CD4-positive, alpha-beta T cell treated with Interleukin-4 for 4 hours (primary cell): ENCODE results near the gene MRM3.
"Not testable (repeated sequence)": the region's sequence is repeated elsewhere in the genome, so short reads cannot be mapped to it uniquely, and the experiment has no call there.

Experiments
- DNase-seq: peaks from one replicate; pipeline ENCODE4 v3.0.0-alpha.2; 2020

Gene MRM3

DNA sequence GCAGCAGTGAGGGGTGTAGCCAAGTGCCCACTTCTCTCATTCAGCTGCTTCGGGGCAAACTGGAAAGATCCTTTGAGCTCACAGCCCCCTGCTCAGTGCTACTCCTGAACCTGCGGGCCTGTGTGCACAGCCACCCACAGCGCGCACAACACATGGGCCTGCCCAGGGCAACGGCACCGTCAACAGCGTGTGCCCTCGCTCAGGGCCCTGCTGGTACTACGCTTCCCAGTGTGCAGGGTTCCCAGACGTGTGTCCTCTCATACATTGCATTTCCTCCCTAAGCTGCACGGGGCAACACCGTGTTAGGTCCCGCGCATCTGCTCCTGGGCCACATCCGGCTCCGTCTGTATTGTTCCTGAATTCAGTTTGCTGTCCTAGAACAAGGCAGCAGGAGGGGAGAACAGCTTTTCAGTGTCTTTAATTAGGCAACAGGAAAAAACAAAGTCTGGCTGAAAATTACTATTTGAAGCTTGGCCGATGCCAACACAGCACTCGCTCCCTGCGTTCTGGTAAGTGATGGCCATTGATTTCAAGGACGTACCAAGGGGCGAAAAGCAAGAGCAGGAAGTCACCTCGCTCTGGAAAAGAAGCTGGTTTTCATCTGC is 15.2 kb downstream of the MRM3 start:
- DNase-seq, result no peak

GRCh38 chr17:798246-798645 is 16.1 kb downstream of the MRM3 start:
- DNase-seq, result no peak

DNA sequence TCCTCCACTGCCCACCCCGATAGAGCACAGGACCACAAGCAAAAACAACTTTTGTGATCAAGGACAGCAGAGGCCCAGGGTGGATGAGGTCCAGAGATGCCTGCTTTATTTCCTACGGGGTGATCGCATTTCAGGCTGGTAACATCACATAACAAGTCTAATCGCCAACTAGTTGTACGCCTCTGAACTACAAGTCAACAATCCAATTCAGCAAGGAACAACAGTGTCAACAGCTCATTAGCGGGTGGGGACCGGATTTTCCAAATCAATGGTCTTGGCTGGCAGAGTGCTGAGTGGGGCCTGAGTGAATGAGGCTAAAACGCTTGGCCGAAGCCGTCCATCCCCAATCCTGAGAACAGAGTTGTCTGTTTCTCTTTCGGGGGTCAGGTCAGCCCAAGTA is 17.1 kb downstream of the MRM3 start:
- DNase-seq, result no peak

- DNase-seq, result no peak
Measured at GRCh38 chr17:800446-801242, 18.5 kb downstream of the MRM3 start.

GRCh38 chr17:801660-802059 is 19.5 kb downstream of the MRM3 start:
- DNase-seq, result no peak

- DNase-seq, result no peak
Measured at GRCh38 chr17:802481-802880, 20.3 kb downstream of the MRM3 start.

DNA sequence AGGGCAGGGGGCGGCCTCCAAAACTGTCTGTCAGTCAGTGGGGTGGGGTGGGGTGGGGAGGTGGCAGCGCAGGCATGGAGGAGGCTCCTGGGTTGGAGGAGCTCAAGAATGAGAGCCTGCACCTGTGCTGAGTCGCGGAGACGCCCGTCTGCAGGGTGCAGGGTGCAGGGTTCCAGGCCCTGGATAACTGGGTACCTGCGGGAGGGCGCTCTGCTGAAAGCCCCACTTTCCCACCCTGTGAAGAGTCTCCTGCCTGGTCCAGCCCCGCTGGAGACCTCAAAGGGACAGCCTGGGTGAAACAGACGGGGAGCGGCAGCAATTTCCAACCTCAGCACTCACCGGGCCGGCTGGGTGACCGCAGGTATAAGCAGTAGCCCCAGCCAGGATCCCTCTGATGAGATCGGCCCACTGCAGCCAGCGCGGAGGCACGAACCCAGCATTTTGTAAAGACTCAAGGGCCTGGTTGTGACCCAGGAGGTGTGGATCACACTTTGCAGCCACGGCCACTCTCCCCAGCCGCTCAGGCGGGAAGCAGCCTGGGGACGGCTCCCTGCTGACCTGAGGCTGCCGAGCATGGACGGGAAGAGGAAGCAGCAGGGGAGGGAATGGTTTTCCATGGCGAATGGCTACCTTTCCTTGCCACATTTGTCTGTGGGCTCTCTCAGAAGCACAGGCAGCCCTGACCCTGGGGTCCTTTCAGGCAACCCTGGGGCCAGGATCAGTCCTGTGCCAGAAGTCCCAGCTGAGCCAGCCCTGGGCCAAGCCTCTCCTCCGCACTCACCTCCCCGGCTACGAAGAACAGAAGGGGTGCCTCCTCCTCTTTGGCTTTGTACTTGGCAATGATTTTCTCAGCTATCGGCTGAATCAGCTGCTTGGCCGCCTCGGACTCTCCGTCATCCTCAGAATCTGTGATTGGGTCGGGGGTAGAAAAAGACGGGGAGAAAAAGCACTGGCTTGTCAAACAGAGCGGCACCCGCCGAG is 21.0 kb downstream of the MRM3 start:
- no peak for DNase-seq

DNA sequence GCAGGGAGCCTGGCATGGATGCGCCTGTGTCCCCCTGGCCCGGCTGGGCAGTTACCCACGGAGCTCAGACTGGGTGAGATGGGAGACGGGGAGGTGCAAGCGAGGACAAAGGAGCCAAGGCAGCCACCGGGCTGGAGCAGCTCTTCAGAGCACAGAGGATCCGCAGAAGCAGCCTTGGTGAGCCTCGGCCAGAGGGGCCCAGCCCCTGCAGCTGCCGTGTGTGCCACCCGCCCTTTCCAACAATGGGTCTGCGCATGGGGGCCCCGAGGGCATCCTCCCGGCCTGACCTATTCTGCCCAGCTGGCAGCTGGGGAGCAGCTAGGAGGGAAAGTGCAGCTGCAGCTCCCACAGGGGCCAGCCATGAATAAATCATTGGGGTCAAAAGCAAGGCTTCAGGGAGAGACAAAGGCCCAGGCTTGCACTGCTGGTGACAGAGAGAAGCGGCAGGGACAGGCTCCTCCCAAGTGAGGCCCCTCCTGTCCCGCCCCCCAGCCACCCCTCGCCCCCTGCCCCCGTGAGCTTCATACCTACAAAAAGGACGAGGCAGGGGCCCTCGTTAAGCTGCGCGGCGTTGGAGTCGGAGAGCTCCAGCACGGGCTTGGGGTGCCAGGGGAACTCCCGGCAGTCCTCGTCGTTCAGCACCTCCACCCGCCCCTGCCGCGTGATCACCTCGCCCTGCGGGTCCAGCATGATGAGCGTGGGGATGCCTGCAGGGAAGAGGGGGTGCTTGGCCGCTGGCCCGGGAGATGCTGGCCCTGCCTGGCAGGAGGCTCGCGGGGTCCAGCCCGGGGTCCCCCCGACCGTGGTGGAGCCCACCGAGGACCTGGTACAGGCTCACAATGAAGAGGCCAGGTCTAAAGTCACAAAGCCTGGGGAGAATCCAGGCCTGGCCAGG is 22.6 kb downstream of the MRM3 start:
- DNase-seq, result no peak

DNA sequence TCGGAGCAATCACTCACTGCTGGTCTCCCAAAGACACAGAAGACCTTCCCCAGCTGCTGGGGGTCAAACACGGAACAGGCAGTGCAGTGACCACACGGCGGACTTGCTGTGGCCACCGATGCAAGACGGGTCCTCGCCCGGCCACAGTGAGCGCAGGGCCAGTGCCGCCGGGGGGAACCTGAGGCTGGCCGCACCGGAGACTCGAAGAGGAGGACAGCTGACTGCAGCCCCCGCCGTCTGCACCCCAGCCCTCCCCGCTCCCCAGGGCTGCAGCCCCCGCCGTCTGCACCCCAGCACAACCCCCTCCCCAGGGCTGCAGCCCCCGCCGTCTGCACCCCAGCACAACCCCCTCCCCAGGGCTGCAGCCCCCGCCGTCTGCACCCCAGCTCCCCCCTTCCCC is 23.7 kb downstream of the MRM3 start:
- not testable (repeated sequence) for DNase-seq

DNA sequence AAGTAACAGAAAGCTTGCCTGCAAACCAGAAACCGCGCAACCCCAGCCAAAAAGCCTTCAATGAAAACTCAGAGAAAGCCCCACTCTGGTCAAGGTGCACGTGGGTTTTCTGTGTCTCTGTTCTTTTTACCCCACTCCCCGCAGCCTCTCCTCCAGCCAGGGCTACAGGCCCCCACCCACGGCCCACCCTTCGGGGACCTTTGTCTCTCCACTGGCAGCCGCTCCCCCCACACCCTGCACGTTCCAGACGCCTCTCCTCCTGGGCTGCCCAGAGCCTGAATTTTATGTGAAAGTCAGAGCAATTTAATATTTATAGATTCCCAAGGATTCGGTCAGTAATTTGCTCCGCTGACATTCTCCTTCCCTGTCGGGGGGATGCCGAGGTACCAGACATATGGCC is 24.2 kb downstream of the MRM3 start:
- no peak for DNase-seq

DNA sequence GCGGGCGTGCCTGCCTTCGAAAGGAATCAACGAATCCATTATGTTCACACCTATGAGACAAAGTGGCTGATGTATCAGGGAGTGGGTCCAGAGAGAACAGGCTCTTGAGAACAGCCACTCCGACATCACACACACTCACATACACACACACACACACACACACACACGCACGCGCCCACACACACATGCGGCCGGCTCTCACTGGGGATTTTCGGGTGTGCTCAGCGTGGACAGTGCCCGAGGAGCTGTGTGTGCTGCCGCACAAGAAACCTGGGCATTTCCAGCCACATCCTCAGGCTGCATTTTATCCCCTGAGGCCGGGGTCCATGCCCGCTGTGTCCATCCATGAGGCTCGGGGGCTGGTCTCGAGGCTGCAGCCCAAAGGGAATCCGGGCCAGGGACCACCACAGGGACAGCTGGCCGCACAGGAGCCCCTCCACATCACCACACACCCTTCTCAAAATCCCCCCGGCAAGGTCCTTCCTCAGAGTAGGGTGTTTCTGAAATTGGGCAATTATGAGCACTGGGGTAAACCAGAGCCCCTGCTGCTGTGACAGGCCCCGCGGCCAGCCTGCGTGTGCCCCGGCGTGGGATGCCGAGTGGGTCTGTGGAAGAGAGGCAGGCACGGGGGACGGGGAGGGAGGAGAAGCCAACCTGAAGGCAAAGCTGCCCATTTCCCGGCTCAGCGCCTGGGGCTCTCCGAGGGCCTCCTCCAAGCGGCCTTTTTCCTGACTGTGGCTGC is 24.8 kb downstream of the MRM3 start:
- no peak for DNase-seq

DNA sequence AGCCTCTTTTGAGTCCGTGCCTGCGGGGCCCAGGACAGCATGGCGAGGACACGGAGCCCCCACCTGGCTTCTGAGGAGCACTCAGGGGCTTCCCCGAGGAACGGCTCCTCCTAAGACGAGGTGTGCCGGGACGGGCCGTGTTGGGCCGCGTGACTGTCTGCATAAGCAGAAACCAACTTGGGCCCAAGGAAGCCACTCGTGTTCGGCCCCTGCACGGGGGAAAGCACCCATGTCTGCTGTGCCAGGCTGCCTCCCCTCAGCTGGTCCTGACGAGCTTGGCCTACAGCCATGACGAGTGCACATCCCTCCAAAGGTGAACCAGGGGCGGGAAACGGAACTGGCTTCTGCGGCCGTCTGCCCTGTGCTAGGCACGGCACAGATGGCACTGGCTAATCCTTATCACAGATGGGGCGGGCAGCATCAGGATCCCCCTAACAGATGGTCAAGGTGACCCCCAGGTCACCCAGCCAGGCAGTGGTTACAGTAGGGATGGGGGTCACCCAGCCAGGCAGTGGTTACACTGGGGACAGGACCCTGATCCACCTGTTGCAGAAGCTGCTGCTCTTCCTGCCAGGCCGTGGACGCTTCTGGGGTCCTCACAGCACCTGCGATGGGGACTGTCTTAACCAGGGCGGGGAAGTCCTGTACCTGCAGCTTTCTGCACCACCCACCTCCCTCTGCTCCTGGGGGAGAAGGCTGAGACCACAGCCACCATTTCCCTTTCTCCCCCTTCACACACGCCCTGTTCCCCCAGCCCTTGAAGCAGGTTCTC is 25.6 kb downstream of the MRM3 start:
- DNase-seq, result no peak

- no peak for DNase-seq
Measured at GRCh38 chr17:811051-811784, 29.1 kb downstream of the MRM3 start.

- DNase-seq, result no peak
Measured at GRCh38 chr17:812638-813204, 30.6 kb downstream of the MRM3 start.

GRCh38 chr17:814371-814770 is 32.2 kb downstream of the MRM3 start:
- no peak for DNase-seq

- DNase-seq, result no peak
Measured at GRCh38 chr17:819251-819650, 37.1 kb downstream of the MRM3 start.

- DNase-seq, result no peak
Measured at GRCh38 chr17:823501-823902, 41.3 kb downstream of the MRM3 start.

DNA sequence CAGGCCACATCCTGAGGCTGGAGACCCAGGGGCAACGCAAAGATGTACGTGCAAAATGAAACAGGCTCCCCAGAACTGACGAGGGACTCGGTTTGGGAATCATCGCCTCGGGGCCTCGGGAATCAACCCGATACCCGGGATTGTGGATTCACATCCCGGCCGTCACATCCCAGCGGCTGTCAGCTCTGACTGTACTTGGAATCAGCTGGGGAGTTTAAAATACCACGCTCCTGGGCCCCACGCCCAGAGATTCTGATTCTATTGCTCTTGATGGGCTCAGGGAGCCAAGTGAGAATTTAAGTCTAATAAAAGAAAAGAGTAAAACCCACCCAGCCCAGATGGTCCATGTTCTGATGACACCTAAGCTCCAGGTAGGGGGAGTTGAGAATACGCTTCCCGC is 42.2 kb downstream of the MRM3 start:
- no peak for DNase-seq

- DNase-seq, result no peak
Measured at GRCh38 chr17:825216-825615, 43.1 kb downstream of the MRM3 start.

DNA sequence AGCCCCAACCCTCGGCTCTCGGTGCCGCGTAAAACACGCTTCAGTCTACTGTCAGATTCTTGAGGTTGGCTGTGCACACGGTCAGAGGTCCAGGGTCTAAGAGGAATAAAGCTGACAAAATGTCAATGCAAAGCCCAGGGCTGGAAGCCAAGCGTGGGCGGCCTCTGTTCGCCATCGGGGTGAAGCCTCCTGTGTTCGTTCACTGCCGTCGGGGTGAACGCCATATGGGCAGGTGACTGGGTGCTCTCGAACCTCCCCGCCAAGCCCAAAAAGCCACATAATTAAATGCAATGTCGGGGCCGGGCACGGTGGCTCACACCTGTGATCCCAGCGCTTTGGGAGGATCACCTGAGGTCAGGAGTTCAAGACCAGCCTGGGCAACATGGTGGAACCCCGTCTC is 44.6 kb downstream of the MRM3 start:
- no peak for DNase-seq
